ENCODE data around the gene RALGAPA2.

RALGAPA2 gene

DNA sequence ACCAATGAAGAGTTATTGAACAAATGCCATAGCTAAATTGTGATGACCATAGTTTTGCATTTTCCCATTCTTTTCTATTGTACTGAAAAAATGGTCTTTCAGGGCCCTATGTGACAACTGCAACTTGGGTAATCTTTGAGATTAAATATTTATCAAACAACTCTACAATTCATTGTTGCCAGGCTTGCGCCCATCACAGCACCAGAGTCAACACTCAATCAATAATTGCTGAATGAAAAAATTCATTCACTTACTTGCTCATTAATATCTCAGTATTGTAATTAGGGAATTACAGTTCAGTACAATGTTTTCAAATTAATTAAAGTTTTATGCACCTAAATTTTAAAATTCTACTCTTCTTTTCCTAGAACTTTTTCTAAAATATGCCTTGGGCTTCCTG is 7.7 kb upstream of the RALGAPA2 start:
- no peak for DNase-seq (ENCODE audit: low spot score)

DNA sequence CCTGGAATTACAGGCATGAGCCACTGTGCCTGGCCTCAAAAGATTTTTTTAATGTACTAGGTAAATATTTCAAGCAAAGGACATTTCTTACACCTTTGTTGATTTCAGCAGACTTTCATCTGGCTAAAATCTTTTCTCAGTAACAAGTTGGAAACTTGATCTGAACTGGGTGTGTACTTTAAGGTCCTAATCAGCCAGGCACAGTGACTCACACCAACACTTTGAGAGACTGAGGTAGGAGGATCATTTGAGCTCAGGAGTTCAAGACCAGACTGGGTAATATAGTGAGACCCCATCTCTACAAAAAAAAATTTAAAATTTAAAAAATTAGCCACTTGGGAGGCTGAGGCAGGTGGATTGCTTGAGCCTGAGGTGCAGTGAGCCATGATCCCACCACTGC is 7.0 kb upstream of the RALGAPA2 start:
- DNase-seq (ENCODE audit: low spot score) = no peak

- DNase-seq (ENCODE audit: low spot score) = no peak
These were observed 861 bp upstream of the RALGAPA2 start for GRCh38 chr20:20713244-20713765.

DNA sequence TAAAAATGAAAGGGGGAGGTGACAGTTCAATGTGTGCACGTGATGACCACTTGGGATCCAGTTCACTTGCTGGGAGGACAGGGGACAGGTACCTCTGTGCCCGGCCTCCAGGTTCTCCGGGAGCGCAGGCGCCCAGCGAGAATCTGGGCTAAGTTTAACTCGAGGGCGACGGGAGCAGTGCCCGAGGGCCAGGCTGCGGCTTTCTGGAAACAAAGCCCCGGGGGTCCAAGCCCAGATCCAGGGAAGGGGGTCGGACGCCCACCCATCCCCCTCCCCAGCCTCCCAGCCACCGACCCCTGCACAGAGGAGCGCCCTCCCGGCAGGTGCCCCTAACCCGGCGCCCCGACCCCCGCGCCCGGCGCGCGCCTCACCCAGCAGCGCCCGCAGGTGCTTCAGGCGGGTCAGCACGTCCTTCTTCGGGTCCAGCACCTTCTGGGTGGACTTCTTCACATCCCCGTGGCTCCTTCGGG is 405 bp downstream of the RALGAPA2 start:
- DNase-seq (ENCODE audit: low spot score) = no peak

DNA sequence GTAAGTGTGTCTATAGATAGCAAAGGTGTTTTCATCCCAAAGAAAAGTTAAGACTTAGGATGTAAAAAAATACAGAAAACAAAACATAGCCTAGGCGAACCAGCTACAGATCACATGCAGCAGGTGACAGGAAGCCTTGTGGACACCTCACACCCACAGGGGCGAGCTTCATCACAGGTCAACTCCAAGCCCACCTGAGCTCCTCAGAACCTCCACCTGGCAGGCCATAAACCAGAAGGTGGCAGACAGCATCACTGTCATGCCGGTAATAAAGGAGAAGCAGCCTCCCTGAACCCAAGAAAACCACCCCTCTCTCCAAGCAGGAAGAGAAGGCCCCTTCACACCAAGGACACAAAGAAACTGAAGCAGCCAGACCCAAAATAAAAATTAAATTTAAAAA is 1.0 kb downstream of the RALGAPA2 start:
- DNase-seq (ENCODE audit: low spot score) = no peak

DNA sequence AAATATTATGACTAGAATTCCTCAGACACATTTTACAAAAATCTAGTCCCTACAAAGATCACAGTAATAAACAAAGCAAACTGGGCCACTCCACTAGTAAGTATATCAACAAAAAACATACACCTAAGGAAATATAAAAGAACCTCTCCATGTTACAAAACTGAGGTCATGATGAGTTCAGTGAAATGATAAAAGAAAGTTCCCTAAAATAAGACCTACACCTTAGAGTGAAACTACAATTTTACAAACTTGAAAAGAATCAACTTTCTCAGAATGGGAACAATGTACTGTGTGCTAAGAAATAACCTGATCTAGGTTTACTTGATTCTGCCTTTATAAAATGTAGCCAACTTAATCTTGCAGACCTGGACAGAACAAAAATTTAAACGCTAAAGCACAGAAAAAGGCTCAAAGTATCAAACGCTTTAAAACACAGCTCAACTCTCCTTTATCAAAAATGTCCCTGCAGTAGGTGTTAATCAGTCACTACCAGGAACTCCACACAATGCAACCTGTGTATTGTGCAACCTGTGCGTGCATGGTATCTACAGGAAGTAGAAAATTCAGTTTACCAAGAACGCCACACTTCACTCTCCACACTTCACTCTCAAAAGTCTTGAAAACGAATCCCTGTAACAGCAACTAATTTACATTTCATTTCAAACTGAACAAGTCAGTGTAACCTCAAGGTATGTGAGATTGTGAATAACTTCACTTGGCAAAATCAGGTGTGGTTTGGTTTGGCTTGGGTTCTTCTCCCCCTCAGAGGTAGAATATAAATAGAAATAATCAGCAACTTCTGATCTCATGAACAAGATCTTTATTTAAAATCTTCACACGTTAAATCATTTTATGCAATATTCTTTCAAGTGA is 1.8 kb downstream of the RALGAPA2 start:
- peak; percentile 7 for DNase-seq (ENCODE audit: low spot score)

- no peak for DNase-seq (ENCODE audit: low spot score)
These were observed 2.6 kb downstream of the RALGAPA2 start for GRCh38 chr20:20709887-20710286.

DNA sequence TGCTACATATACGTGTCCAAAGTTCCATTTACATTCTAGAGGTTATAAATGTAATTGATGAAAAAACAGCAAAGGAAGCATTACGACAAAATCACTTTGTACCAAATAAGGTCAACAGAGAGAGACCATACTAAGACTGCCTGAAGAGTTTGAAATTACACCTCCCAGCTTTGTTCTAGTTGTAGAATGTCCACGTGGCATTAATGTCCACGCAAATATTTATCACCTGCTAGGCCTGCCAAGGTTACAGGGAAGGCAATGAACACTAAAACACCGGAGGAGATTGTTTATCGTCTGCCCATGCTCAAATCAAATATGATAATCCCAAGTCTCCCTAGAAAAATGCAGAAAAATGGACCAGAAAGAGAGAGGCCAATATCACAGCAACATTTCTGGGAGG is 6.2 kb downstream of the RALGAPA2 start:
- DNase-seq (ENCODE audit: low spot score) = no peak

DNA sequence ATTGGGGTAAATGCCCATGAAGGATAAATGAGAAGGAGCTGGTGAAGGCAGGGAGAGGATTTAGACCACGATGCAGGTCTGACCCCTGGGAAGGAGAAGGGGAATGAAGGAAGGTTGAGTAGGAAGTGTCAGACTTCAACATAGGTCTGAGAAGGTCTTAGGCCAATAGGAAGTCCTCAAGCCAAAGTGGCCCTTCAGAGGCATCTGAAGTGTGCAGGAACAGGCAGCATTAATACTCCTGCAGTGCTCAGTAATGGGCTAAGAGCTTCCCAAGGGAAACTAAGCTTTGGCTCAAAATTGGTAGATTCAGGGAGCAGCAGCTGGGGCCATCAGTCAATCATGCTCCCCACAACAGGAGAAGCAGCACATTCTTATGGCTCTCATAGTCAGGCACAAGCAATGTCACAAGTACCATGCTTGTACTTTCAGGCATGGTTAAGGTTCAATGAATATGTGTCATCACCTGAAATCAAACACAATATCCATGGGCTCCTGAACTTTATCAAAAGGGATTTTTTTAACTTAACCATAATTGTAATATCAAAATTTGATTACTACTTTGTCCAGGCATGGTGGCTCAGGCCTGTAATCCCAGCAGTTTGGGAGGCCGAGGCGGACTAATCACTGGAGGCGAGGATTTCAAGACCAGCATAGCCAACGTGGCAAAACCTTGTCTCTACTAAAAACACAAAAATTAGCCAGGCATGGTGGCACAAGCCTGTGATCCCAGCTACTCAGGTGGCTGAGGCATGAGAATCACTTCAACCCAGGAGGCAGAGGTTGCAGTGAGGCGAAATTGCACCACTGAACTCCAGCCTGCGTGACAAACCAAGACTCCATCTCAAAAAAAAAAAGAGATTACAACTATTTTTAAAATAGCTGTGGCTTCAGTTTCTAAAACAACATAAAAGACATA is 9.9 kb downstream of the RALGAPA2 start:
- DNase-seq (ENCODE audit: low spot score) = no peak

DNA sequence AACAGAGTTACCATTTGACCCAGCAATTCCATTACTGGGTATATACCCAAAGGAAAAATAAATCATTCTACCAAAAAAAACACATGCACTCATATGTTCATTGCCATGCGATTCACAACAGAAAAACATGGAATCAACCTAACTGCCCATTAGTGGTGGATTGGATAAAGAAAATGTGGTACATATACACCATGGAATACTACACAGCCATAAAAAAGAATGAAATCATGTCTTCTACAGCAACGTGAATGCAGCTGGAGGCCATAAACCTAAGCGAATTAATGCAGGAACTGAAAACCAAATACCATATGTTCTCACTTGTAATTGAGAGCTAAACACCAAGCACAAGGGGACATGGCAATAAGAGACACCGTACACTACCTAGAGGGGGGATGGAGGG is 12.5 kb downstream of the RALGAPA2 start:
- DNase-seq (ENCODE audit: low spot score) = no peak

DNA sequence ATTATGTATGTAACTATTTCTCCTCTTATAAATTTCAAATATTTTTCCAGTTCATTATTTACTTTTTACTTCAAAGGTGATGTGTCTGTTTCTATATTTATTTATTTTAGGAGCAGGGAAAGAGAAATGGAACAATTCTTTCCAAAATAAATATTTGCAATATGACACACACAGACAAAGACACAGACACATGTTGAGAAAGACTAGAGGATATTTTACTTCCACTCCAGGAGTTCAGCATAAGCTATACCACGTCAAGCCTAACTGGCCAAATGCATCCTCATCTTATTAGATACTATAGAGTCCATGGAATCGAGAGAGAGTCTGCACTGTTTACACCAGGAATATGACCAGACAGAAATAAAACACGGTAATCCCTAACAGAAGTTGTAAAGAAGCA is 13.3 kb downstream of the RALGAPA2 start:
- no peak for DNase-seq (ENCODE audit: low spot score)

DNA sequence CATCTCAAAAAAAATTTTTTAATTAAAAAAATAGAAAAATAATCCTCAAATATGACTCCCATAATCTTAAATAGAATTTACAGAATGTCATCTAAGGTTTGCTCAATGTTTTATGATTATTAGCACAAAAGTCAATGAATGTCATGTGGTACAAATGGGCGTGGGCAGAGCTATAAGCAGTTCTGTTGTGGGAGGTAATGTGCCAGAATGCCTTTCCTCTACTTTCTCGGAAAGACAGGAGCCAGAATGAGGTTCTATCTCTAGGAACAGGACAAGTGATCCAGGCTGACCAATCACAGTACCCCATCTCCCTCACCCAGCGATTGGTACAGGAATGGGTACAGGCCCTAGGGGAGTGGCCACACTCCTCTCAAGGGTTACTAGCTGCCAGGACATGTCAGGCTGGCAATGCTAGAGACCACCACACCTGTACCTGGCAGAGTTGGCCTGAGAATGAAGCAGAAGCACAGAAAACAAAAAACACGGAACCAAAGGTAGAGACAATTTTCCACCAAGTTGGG is 15.1 kb downstream of the RALGAPA2 start:
- no peak for DNase-seq (ENCODE audit: low spot score)

DNA sequence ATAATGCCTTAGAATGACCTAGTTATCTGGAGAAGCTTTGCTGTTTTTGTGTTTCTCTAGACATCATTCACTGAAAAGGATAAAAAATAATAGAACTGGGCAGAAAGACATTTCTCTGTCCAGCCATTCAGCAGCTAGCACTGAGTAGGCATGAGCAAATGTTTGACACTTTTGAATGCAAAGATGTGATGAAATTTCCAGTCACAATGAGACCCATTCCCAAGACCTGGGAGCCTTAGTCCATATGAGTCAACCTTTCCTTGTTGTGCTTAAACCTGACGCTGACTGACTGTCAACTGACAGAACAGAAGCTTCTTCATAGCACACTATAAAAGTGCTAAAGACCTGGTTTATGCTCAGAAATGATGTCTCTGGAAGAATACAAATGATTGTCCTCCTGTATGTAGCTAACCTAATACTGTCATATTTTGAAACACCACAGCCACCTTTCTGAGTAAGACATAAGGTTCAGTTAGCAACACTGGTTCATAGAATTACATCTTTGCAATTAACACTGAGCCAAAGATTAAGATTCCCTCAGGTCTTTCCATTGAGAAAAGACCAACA is 17.1 kb downstream of the RALGAPA2 start:
- no peak for DNase-seq (ENCODE audit: low spot score)

- DNase-seq (ENCODE audit: low spot score) = no peak
These were observed 17.9 kb downstream of the RALGAPA2 start for GRCh38 chr20:20694591-20694990.

- no peak for DNase-seq (ENCODE audit: low spot score)
These were observed 19.9 kb downstream of the RALGAPA2 start for GRCh38 chr20:20692587-20692986.

DNA sequence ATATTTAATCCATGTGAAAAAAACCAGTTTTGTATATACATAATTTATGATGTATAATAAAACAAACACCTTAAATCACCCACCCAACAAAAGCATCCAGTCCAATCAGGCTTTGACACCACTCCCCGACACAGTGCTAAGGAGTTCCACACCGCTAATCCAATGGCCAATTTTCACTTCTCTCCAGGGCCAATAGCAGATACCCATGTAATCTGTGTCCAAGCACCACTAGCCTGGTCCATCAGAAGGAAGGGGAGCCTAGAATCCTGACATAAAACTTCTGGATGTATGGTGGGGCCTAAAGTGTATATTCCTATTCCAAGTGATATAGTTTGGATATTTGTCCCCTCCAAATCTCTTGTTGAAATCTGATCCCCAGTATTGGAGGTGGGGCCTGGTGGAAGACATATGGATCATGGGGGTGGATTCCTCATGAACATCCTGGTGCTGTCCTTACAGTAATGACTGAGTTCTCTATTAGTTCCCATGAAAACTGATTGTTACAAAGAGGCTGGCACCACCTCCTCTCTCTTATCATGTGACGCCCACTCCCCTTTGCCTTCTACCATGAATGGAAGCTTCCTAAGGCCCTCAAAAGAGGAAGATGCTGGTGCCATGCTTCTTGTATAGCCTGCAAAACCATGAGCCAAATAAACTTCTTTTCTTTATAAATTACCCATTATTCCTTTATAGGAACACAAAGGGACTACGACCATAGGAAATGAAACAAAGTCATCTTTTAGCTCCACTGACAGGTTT is 20.8 kb downstream of the RALGAPA2 start:
- DNase-seq (ENCODE audit: low spot score) = no peak

- no peak for DNase-seq (ENCODE audit: low spot score)
These were observed 21.6 kb downstream of the RALGAPA2 start for GRCh38 chr20:20690676-20691476.

GRCh38 chr20:20687319-20687718 is 25.1 kb downstream of the RALGAPA2 start:
- no peak for DNase-seq (ENCODE audit: low spot score)

DNA sequence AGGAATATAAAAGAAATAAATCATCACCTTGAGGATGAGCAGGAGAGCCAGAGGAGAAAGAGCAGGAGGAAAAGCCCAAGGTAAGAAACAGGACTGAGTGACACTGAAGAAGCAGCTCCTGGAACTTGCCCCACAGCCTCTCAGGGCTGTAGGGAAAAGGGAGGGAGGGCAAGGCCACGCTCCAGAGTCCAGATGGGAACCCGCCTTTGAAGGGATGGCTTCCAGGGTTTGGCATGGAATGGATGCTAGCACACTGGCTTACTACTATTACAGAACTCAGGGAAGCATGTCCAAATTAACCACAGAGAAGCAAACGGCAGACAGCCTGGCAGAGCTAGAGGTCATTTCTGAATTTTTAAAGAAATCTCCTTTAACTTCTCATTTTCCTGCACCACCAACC is 26.8 kb downstream of the RALGAPA2 start:
- DNase-seq (ENCODE audit: low spot score) = no peak

GRCh38 chr20:20683481-20684321 is 28.7 kb downstream of the RALGAPA2 start:
- no peak for DNase-seq (ENCODE audit: low spot score)
